Choroid plexus epithelial cell (primary cell): ENCODE measurements around the gene TECPR2.

Experiments
- DNase-seq: peaks from one replicate; pipeline ENCODE4 v3.0.0-alpha.2; 2010; ENCODE audit warnings: low read depth
- H3K4me3 ChIP-seq: 2 replicates; pipeline ENCODE4 v1.5.1; 2011; ENCODE audit warnings: low read depth, mild to moderate bottlenecking, control low read depth, low read length, moderate library complexity
- CTCF ChIP-seq: conservative IDR thresholded peaks from 2 replicates; pipeline ENCODE4 v1.5.1; 2011; ENCODE audit warnings: low read depth, mild to moderate bottlenecking, control low read depth, inconsistent platforms, low read length, moderate library complexity

Gene TECPR2

GRCh38 chr14:102362545-102363181, at the start of gene TECPR2, which contains the start of gene CINP:
Gene TECPR2 (plus strand): TSS chr14:102362941. CDS start chr14:102376722, 13,781 bp downstream.
Gene CINP (minus strand): TSS chr14:102362890. CDS start chr14:102362851, 39 bp downstream.
- H3K4me3 ChIP-seq = peak within 1 kb of the TSS; percentile 72
- peak; percentile 96 for DNase-seq
- no peak for TF ChIP-seq CTCF

- TF ChIP-seq CTCF = peak; percentile 83
- peak; percentile 91 for DNase-seq
- peak overlapping the region; percentile 61 for H3K4me3 ChIP-seq
Observed at GRCh38 chr14:102314242-102315011, 48.3 kb upstream of the TECPR2 start.

- no peak for DNase-seq
- no peak for TF ChIP-seq CTCF
- no peak overlapping the region for H3K4me3 ChIP-seq
Observed at GRCh38 chr14:102315121-102315520, 47.6 kb upstream of the TECPR2 start.

- H3K4me3 ChIP-seq = peak overlapping the region; percentile 42
- DNase-seq = no peak
- TF ChIP-seq CTCF = no peak
Observed at GRCh38 chr14:102316338-102316742, 46.4 kb upstream of the TECPR2 start.

- peak; percentile 98 for DNase-seq
- peak overlapping the region; percentile 66 for H3K4me3 ChIP-seq
- peak; percentile 56 for TF ChIP-seq CTCF
Observed at GRCh38 chr14:102316743-102317563, 45.8 kb upstream of the TECPR2 start.

- TF ChIP-seq CTCF = peak; percentile 14
Observed at GRCh38 chr14:102317564-102318248, 45.0 kb upstream of the TECPR2 start.

More at GRCh38 chr14:102317564-102318248, 45.0 kb upstream of the TECPR2 start:
- peak; percentile 46 for DNase-seq
- peak overlapping the region; percentile 66 for H3K4me3 ChIP-seq
